Measurements from ENCODE around the gene SFT2D1. TPM values are rescaled to one million over a fixed set of nuclear protein-coding genes. Genes with fewer than 3 reads are reported as not detected.
"Not testable (repeated sequence)": the region's sequence is repeated elsewhere in the genome, so short reads cannot be mapped to it uniquely, and the experiment has no call there.

The SFT2D1 gene
- total and polyA plus RNA-seq, 3 experiments from 2014 or later = 43.3 to 60.9 (median 54.0) TPM

GRCh38 chr6:166348305-166348949 lies 6.1 kb upstream of the SFT2D1 start:
- H3K27me3 Mint-ChIP-seq = peaks cover 9 to 14% of the 10 kb centered on the region in 2 donors
- H3K4me3 ChIP-seq (ENCODE audit: low read length) = no peak overlapping the region
- peaks cover 0 to 16% (median 3%) of the 10 kb centered on the region in 3 donors for H3K36me3 Mint-ChIP-seq
- peaks cover 11 to 25% (median 17%) of the 10 kb centered on the region in 5 donors for H3K9me3 Mint-ChIP-seq
- H3K4me1 ChIP-seq (ENCODE audit: insufficient read depth, low read length) = peaks cover under 1% of the 10 kb centered on the region
- no peaks in the 10 kb centered on the region for H3K27me3 ChIP-seq (ENCODE audit: insufficient read depth, low read length, poor library complexity, severe bottlenecking)
- H3K4me3 Mint-ChIP-seq = no peak overlapping the region
- CTCF ChIA-PET = no interaction called here
- POLR2A ChIA-PET = no interaction called here
- H3K9me3 ChIP-seq (ENCODE audit: low read length) = peaks cover 5% of the 10 kb centered on the region
- no peak overlapping the region for H3K27ac ChIP-seq (ENCODE audit: low read depth, low read length)
- H3K36me3 ChIP-seq (ENCODE audit: insufficient read depth, low read length) = no peaks in the 10 kb centered on the region
- H3K27ac Mint-ChIP-seq = no peak overlapping the region
- DNase-seq = no peak
- H3K4me1 Mint-ChIP-seq = peaks cover under 1 to 2% (median under 1%) of the 10 kb centered on the region in 3 donors

GRCh38 chr6:166346965-166347364 lies 4.6 kb upstream of the SFT2D1 start:
- peaks cover 3% of the 10 kb centered on the region for H3K9me3 ChIP-seq (ENCODE audit: low read length)
- H3K36me3 Mint-ChIP-seq = peaks cover 3 to 13% (median 4%) of the 10 kb centered on the region in 3 donors
- POLR2A ChIA-PET = no interaction called here
- peaks cover 4 to 8% of the 10 kb centered on the region in 2 donors for H3K27me3 Mint-ChIP-seq
- peak overlapping the region in 1 of 7 donors; percentile 16 for H3K4me3 Mint-ChIP-seq
- H3K9me3 Mint-ChIP-seq = peaks cover 11 to 25% (median 17%) of the 10 kb centered on the region in 5 donors
- no peak for DNase-seq
- no peak overlapping the region for H3K4me3 ChIP-seq (ENCODE audit: low read length)
- peaks cover 7% of the 10 kb centered on the region for H3K4me1 ChIP-seq (ENCODE audit: insufficient read depth, low read length)
- peaks cover 3 to 8% (median 8%) of the 10 kb centered on the region in 3 donors for H3K4me1 Mint-ChIP-seq
- H3K36me3 ChIP-seq (ENCODE audit: insufficient read depth, low read length) = no peaks in the 10 kb centered on the region
- CTCF ChIA-PET = interaction anchor here (1.3 kb wide), 1 partner anchor 37 kb away, joined by 4 read pairs; no protein-coding TSS in a partner anchor
- no peak overlapping the region for H3K27ac Mint-ChIP-seq
- H3K27me3 ChIP-seq (ENCODE audit: insufficient read depth, low read length, poor library complexity, severe bottlenecking) = no peaks in the 10 kb centered on the region
- no peak overlapping the region for H3K27ac ChIP-seq (ENCODE audit: low read depth, low read length)

- Mint-ChIP-seq H3K4me1 (peaks cover 8 to 13% (median 13%) of the 10 kb centered on the region in 3 donors), H3K27ac (no peak overlapping the region), H3K27me3 (peaks cover 3 to 7% of the 10 kb centered on the region in 2 donors), H3K36me3 (peaks cover 3 to 8% (median 6%) of the 10 kb centered on the region in 3 donors), H3K9me3 (peaks cover 7 to 20% (median 13%) of the 10 kb centered on the region in 5 donors), H3K4me3 (peak overlapping the region in 1 of 7 donors; percentile 16)
- Histone ChIP-seq H3K27ac (ENCODE audit: low read depth, low read length) (no peak overlapping the region), H3K9me3 (ENCODE audit: low read length) (no peaks in the 10 kb centered on the region), H3K36me3 (ENCODE audit: insufficient read depth, low read length) (no peaks in the 10 kb centered on the region), H3K4me1 (ENCODE audit: insufficient read depth, low read length) (peaks cover 9% of the 10 kb centered on the region), H3K4me3 (ENCODE audit: low read length) (no peak overlapping the region), H3K27me3 (ENCODE audit: insufficient read depth, low read length, poor library complexity, severe bottlenecking) (no peaks in the 10 kb centered on the region)
- CTCF ChIA-PET = interaction anchor here (1.3 kb wide), 1 partner anchor 36 kb away, joined by 4 read pairs; no protein-coding TSS in a partner anchor
- POLR2A ChIA-PET = no interaction called here
- DNase-seq = no peak
These were observed 4.1 kb upstream of the SFT2D1 start for GRCh38 chr6:166346449-166346848.

- POLR2A ChIA-PET = not testable (repeated sequence)
These were observed 3.3 kb upstream of the SFT2D1 start for GRCh38 chr6:166345672-166346071.

GRCh38 chr6:166344921-166345320 lies 2.6 kb upstream of the SFT2D1 start:
- H3K36me3 ChIP-seq (ENCODE audit: insufficient read depth, low read length); H3K9me3 ChIP-seq (ENCODE audit: low read length); H3K36me3 Mint-ChIP-seq; H3K27ac ChIP-seq (ENCODE audit: low read depth, low read length); H3K4me3 ChIP-seq (ENCODE audit: low read length); H3K27me3 Mint-ChIP-seq; H3K9me3 Mint-ChIP-seq; POLR2A ChIA-PET; H3K27me3 ChIP-seq (ENCODE audit: insufficient read depth, low read length, poor library complexity, severe bottlenecking); DNase-seq: not testable (repeated sequence)
- CTCF ChIA-PET = interaction anchor here (1.7 kb wide), 1 partner anchor 36 kb away, joined by 8 read pairs; no protein-coding TSS in a partner anchor
- Mint-ChIP-seq H3K4me1 (peaks cover 10 to 16% (median 14%) of the 10 kb centered on the region in 3 donors), H3K4me3 (peak overlapping the region in 2 of 7 donors; percentile 42 to 76), H3K27ac (peak overlapping the region in 1 of 8 donors; percentile 12)
- peaks cover 23% of the 10 kb centered on the region for H3K4me1 ChIP-seq (ENCODE audit: insufficient read depth, low read length)

More at GRCh38 chr6:166345672-166346071, 3.3 kb upstream of the SFT2D1 start:
- H3K36me3 ChIP-seq (ENCODE audit: insufficient read depth, low read length); H3K36me3 Mint-ChIP-seq; H3K4me3 ChIP-seq (ENCODE audit: low read length); H3K27me3 Mint-ChIP-seq; CTCF ChIA-PET; H3K27me3 ChIP-seq (ENCODE audit: insufficient read depth, low read length, poor library complexity, severe bottlenecking); H3K9me3 ChIP-seq (ENCODE audit: low read length); H3K27ac ChIP-seq (ENCODE audit: low read depth, low read length); DNase-seq: not testable (repeated sequence)
- Mint-ChIP-seq H3K4me3 (peak overlapping the region in 2 of 7 donors; percentile 4 to 63), H3K27ac (peak overlapping the region in 1 of 8 donors; percentile 13), H3K4me1 (peaks cover 10 to 16% (median 14%) of the 10 kb centered on the region in 3 donors), H3K9me3 (peaks cover 5 to 15% (median 9%) of the 10 kb centered on the region in 5 donors)
- H3K4me1 ChIP-seq (ENCODE audit: insufficient read depth, low read length) = peaks cover 16% of the 10 kb centered on the region

- no peak overlapping the region for H3K4me3 ChIP-seq (ENCODE audit: low read length)
- Mint-ChIP-seq H3K27ac (no peak overlapping the region), H3K36me3 (peaks cover 0 to 6% (median 0%) of the 10 kb centered on the region in 3 donors), H3K27me3 (peaks cover 0 to 3% of the 10 kb centered on the region in 2 donors), H3K9me3 (peaks cover 0 to 5% (median 3%) of the 10 kb centered on the region in 5 donors), H3K4me3 (peak overlapping the region in 3 of 7 donors; percentile 59 to 76 (median 62)), H3K4me1 (peaks cover 10 to 16% (median 14%) of the 10 kb centered on the region in 3 donors)
- no peak for DNase-seq
- no peaks in the 10 kb centered on the region for H3K27me3 ChIP-seq (ENCODE audit: insufficient read depth, low read length, poor library complexity, severe bottlenecking)
- no peaks in the 10 kb centered on the region for H3K36me3 ChIP-seq (ENCODE audit: insufficient read depth, low read length)
- no peak overlapping the region for H3K27ac ChIP-seq (ENCODE audit: low read depth, low read length)
- ChIA-PET POLR2A (interaction anchor here (0.6 kb wide), 1 partner anchor 37 kb away, joined by 6 read pairs; no protein-coding TSS in a partner anchor), CTCF (interaction anchor here (1.7 kb wide), 1 partner anchor 37 kb away, joined by 8 read pairs; no protein-coding TSS in a partner anchor)
- H3K9me3 ChIP-seq (ENCODE audit: low read length) = no peaks in the 10 kb centered on the region
- H3K4me1 ChIP-seq (ENCODE audit: insufficient read depth, low read length) = peaks cover 30% of the 10 kb centered on the region
These were observed 1.9 kb upstream of the SFT2D1 start for GRCh38 chr6:166344240-166344639.

GRCh38 chr6:166343150-166343487 lies 774 bp upstream of the SFT2D1 start:
- Histone ChIP-seq H3K27ac (ENCODE audit: low read depth, low read length) (peak overlapping the region; percentile 92), H3K9me3 (ENCODE audit: low read length) (no peaks in the 10 kb centered on the region), H3K27me3 (ENCODE audit: insufficient read depth, low read length, poor library complexity, severe bottlenecking) (no peaks in the 10 kb centered on the region), H3K36me3 (ENCODE audit: insufficient read depth, low read length) (no peaks in the 10 kb centered on the region), H3K4me1 (ENCODE audit: insufficient read depth, low read length) (peaks cover 41% of the 10 kb centered on the region), H3K4me3 (ENCODE audit: low read length) (peak overlapping the region; percentile 76)
- H3K27me3 Mint-ChIP-seq = peaks cover 0 to 3% of the 10 kb centered on the region in 2 donors
- POLR2A ChIA-PET = no interaction called here
- H3K4me1 Mint-ChIP-seq = peaks cover 10 to 16% (median 14%) of the 10 kb centered on the region in 3 donors
- H3K36me3 Mint-ChIP-seq = peaks cover 0 to 12% (median 0%) of the 10 kb centered on the region in 3 donors
- peak overlapping the region; percentile 10 to 93 (median 70) for H3K27ac Mint-ChIP-seq
- peaks cover 0 to 2% (median 0%) of the 10 kb centered on the region in 5 donors for H3K9me3 Mint-ChIP-seq
- CTCF ChIA-PET = interaction anchor here (0.7 to 1.3 kb wide), 4 partner anchors 36 to 62 kb away, joined by 3 to 4 read pairs (median 3); no protein-coding TSS in a partner anchor
- no peak for DNase-seq
- H3K4me3 Mint-ChIP-seq = peak overlapping the region; percentile 87 to 94 (median 89)

- Histone ChIP-seq H3K27ac (ENCODE audit: low read depth, low read length) (peak overlapping the region; percentile 92), H3K4me1 (ENCODE audit: insufficient read depth, low read length) (peaks cover 51% of the 10 kb centered on the region), H3K4me3 (ENCODE audit: low read length) (peak overlapping the region; percentile 76), H3K9me3 (ENCODE audit: low read length) (no peaks in the 10 kb centered on the region), H3K36me3 (ENCODE audit: insufficient read depth, low read length) (no peaks in the 10 kb centered on the region), H3K27me3 (ENCODE audit: insufficient read depth, low read length, poor library complexity, severe bottlenecking) (no peaks in the 10 kb centered on the region)
- peak overlapping the region; percentile 87 to 94 (median 89) for H3K4me3 Mint-ChIP-seq
- H3K36me3 Mint-ChIP-seq = peaks cover 0 to 22% (median 4%) of the 10 kb centered on the region in 3 donors
- peak in 1 of 5 donors; percentile 7 for DNase-seq
- H3K27me3 Mint-ChIP-seq = peaks cover 0 to 2% of the 10 kb centered on the region in 2 donors
- no peaks in the 10 kb centered on the region for H3K9me3 Mint-ChIP-seq
- peaks cover 12 to 16% (median 14%) of the 10 kb centered on the region in 3 donors for H3K4me1 Mint-ChIP-seq
- H3K27ac Mint-ChIP-seq = peak overlapping the region; percentile 59 to 93 (median 88)
- ChIA-PET POLR2A (interaction anchor here (0.7 kb wide), 2 partner anchors 39 to 56 kb away, joined by 3 read pairs; no protein-coding TSS in a partner anchor), CTCF (interaction anchor here (0.8 to 1.3 kb wide), 3 partner anchors 31 to 60 kb away, joined by 3 to 5 read pairs (median 4); no protein-coding TSS in a partner anchor)
These were observed 382 bp downstream of the SFT2D1 start for GRCh38 chr6:166341977-166342348.

Measured in CD8-positive, alpha-beta memory T cell (primary cell).